HEK293 (cell line): ENCODE results near the gene NEMP1.

Source experiments
- BCL6B ChIP-seq: fragments of 450-650 bp; formaldehyde crosslinking; IDR thresholded peaks from 2 replicates; pipeline ENCODE4 v1.5.1; 2017; ENCODE audit warnings: missing biosample characterization, missing genetic modification characterization
- HOXA7 ChIP-seq: sonication (generic); formaldehyde crosslinking; IDR thresholded peaks from 2 replicates; pipeline ENCODE4 v1.8.1; 2022; ENCODE audit warnings: missing genetic modification reagents, borderline replicate concordance
- KLF8 ChIP-seq: fragments of 450-650 bp; formaldehyde crosslinking; IDR thresholded peaks from 2 replicates; pipeline ENCODE4 v1.5.1; 2016; ENCODE audit warnings: missing biosample characterization, missing genetic modification characterization
- MEIS1 ChIP-seq: sonication (generic); formaldehyde crosslinking; IDR thresholded peaks from 2 replicates; pipeline ENCODE4 v1.8.1; 2022; ENCODE audit warnings: missing genetic modification reagents, mild to moderate bottlenecking, borderline replicate concordance
- OVOL3 ChIP-seq: fragments of 450-650 bp; formaldehyde crosslinking; IDR thresholded peaks from 2 replicates; pipeline ENCODE4 v1.5.1; 2016; ENCODE audit warnings: missing biosample characterization, missing genetic modification characterization
- SCRT1 ChIP-seq: fragments of 450-650 bp; formaldehyde crosslinking; IDR thresholded peaks from 2 replicates; pipeline ENCODE4 v1.5.1; 2016; ENCODE audit warnings: missing biosample characterization, missing genetic modification characterization, borderline replicate concordance
- WT1 ChIP-seq: fragments of 450-650 bp; formaldehyde crosslinking; IDR thresholded peaks from 2 replicates; pipeline ENCODE4 v1.5.1; 2016; ENCODE audit warnings: missing biosample characterization, missing genetic modification characterization
- ZFP37 ChIP-seq: fragments of 450-650 bp; formaldehyde crosslinking; IDR thresholded peaks from 2 replicates; pipeline ENCODE4 v1.5.1; 2016; ENCODE audit warnings: missing biosample characterization, missing genetic modification characterization
- ZIC2 ChIP-seq: fragments of 450-650 bp; formaldehyde crosslinking; IDR thresholded peaks from 2 replicates; pipeline ENCODE4 v1.5.1; 2016; ENCODE audit warnings: missing biosample characterization, missing genetic modification characterization
- ZNF114 ChIP-seq: fragments of 450-650 bp; formaldehyde crosslinking; IDR thresholded peaks from 2 replicates; pipeline ENCODE4 v1.5.0; 2017; ENCODE audit warnings: missing biosample characterization, missing genetic modification characterization
- ZNF140 ChIP-seq: fragments of 450-650 bp; formaldehyde crosslinking; IDR thresholded peaks from 2 replicates; pipeline ENCODE4 v1.5.1; 2016; ENCODE audit warnings: missing biosample characterization, missing genetic modification characterization
- ZNF155 ChIP-seq: fragments of 450-650 bp; formaldehyde crosslinking; IDR thresholded peaks from 2 replicates; pipeline ENCODE4 v1.5.1; 2016; ENCODE audit warnings: missing biosample characterization, missing genetic modification characterization
- ZNF16 ChIP-seq: fragments of 450-650 bp; formaldehyde crosslinking; IDR thresholded peaks from 2 replicates; pipeline ENCODE4 v1.5.1; 2016; ENCODE audit warnings: low read depth, missing biosample characterization, missing genetic modification characterization
- ZNF175 ChIP-seq: fragments of 450-650 bp; formaldehyde crosslinking; IDR thresholded peaks from 2 replicates; pipeline ENCODE4 v1.5.1; 2016; ENCODE audit warnings: missing biosample characterization, missing genetic modification characterization
- ZNF274 ChIP-seq, 2 experiments: fragments of 200-500 bp in 1 of 2; fragments of 450-650 bp in 1 of 2; sonication (Bioruptor generic) in 1 of 2; formaldehyde crosslinking in 1 of 2; IDR thresholded peaks; 2 replicates each; pipeline versions ENCODE4 v1.5.1 to v1.6.1; 2014 to 2016; ENCODE audit warnings: borderline replicate concordance in 1 of 2, inconsistent platforms in 1 of 2, low read length in 1 of 2, missing biosample characterization in 1 of 2, missing genetic modification characterization in 1 of 2
- ZNF292 ChIP-seq: fragments of 450-650 bp; formaldehyde crosslinking; IDR thresholded peaks from 2 replicates; pipeline ENCODE4 v1.5.1; 2016; ENCODE audit warnings: low read depth, missing biosample characterization, missing genetic modification characterization, borderline replicate concordance
- ZNF350 ChIP-seq: fragments of 450-650 bp; formaldehyde crosslinking; IDR thresholded peaks from 2 replicates; pipeline ENCODE4 v1.5.0; 2017; ENCODE audit warnings: missing biosample characterization, mild to moderate bottlenecking, missing genetic modification characterization
- ZNF362 ChIP-seq: fragments of 450-650 bp; formaldehyde crosslinking; IDR thresholded peaks from 2 replicates; pipeline ENCODE4 v1.5.1; 2016; ENCODE audit warnings: missing biosample characterization, missing genetic modification characterization
- ZNF394 ChIP-seq: fragments of 450-650 bp; formaldehyde crosslinking; IDR thresholded peaks from 2 replicates; pipeline ENCODE4 v1.5.1; 2016; ENCODE audit warnings: missing biosample characterization, missing genetic modification characterization, mild to moderate bottlenecking, moderate library complexity, borderline replicate concordance
- ZNF514 ChIP-seq: fragments of 450-650 bp; formaldehyde crosslinking; IDR thresholded peaks from 2 replicates; pipeline ENCODE4 v1.5.1; 2016; ENCODE audit warnings: missing biosample characterization, missing genetic modification characterization
- ZNF529 ChIP-seq: fragments of 450-650 bp; formaldehyde crosslinking; IDR thresholded peaks from 2 replicates; pipeline ENCODE4 v1.5.1; 2017; ENCODE audit warnings: missing genetic modification characterization, missing biosample characterization; ENCODE audit not compliant: insufficient replicate concordance
- ZNF548 ChIP-seq: fragments of 450-650 bp; formaldehyde crosslinking; IDR thresholded peaks from 2 replicates; pipeline ENCODE4 v1.5.1; 2016; ENCODE audit warnings: missing biosample characterization, missing genetic modification characterization
- ZNF585B ChIP-seq: fragments of 450-650 bp; formaldehyde crosslinking; IDR thresholded peaks from 2 replicates; pipeline ENCODE4 v1.5.1; 2016; ENCODE audit warnings: missing biosample characterization, missing genetic modification characterization
- ZNF639 ChIP-seq: fragments of 450-650 bp; formaldehyde crosslinking; IDR thresholded peaks from 2 replicates; pipeline ENCODE4 v1.5.1; 2016; ENCODE audit warnings: missing biosample characterization, missing genetic modification characterization
- ZNF670 ChIP-seq: fragments of 450-650 bp; formaldehyde crosslinking; IDR thresholded peaks from 2 replicates; pipeline ENCODE4 v1.5.1; 2016; ENCODE audit warnings: missing biosample characterization, missing genetic modification characterization, low read depth
- ZNF76 ChIP-seq: fragments of 450-650 bp; formaldehyde crosslinking; IDR thresholded peaks from 2 replicates; pipeline ENCODE4; 2016; ENCODE audit warnings: low read depth, missing biosample characterization, missing genetic modification characterization, borderline replicate concordance
- ZSCAN23 ChIP-seq: fragments of 450-650 bp; formaldehyde crosslinking; IDR thresholded peaks from 2 replicates; pipeline ENCODE4 v1.5.1; 2016; ENCODE audit warnings: missing biosample characterization, missing genetic modification characterization
- TF ChIP-seq, protein P1 (sequence below): fragments of 450-650 bp; IDR thresholded peaks from 2 replicates; pipeline ENCODE4 v1.5.1; 2018; ENCODE audit warnings: missing biosample characterization, missing genetic modification characterization
- TF ChIP-seq, protein P2 (sequence below): fragments of 450-650 bp; formaldehyde crosslinking; IDR thresholded peaks from 2 replicates; pipeline ENCODE4 v1.5.1; 2016; ENCODE audit warnings: missing biosample characterization, missing genetic modification characterization

The NEMP1 gene

DNA sequence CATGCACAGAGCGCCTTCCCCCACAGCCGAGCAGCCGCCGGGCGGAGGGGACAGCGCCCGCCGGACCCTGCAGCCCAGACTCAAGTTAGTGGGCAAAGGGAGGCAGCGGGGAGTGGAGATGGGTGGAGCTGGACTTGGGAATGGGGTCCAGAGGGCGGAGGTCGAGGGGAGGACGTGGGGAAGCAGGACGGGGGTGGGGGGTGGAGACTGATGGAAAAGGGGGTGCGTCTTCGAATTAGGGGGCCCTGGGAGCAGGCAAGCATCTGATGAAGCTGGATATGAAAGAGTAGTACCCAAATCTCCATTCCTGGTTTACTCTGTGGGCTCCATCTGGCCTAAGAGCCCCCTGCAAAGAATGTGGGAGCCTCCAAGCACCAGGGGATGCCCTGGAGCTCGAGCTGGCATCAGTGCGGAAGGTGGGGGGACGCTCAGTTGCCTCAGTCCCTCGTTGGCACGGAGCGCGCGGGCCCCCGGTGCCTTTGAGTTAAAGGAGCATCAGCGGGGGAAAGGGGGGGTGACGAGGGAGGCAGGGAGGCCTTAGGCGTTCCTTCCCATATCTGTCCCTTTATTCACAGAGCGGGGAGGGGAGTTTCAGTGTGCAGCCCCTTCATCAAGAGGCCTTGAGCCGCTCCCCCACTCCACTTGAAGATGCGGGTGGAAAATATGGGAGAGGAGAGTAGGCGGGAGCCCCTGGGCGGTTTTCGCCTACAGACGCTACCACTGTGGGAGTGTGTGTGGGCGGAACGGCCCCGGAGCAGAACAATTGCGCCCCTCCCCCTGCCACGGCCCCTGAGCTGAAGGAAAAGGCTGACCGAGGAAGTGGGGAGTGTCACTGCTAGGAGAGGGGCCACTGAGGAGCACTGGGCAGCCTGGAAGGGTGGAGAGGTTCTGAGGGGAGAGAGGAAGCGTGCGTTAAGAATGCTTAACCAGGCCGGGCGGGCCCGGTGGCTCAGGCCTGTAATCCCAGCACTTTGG lies 11.0 kb upstream of the NEMP1 start (continued):
- TF ChIP-seq ZNF639 (tag by site-specific recombination) (no peak), WT1 (tag by site-specific recombination) (peak; percentile 45), ZNF362 (tag by site-specific recombination) (no peak), ZNF274 (IDR thresholded peaks at IDR 0.05; ENCODE audit: low read length) (no peak), ZNF274 (tag by site-specific recombination; IDR thresholded peaks at IDR 0.05; ENCODE audit: borderline replicate concordance) (no peak), ZIC2 (tag by site-specific recombination) (0 out of 2 replicates have a peak, but pooled peaks have one; percentile 7), ZNF114 (no peak), ZNF394 (tag by site-specific recombination) (peak; percentile 31; the same call in 1 of the 2 replicates), ZNF155 (tag by site-specific recombination) (no peak), ZNF548 (no peak), OVOL3 (tag by site-specific recombination) (no peak), KLF8 (tag by site-specific recombination) (peak; percentile 8; the same call in 1 of the 2 replicates), ZNF16 (no peak), ZNF350 (tag by site-specific recombination) (no peak), ZFP37 (0 out of 2 replicates have a peak, but pooled peaks have one; percentile 26), BCL6B (no peak), ZNF585B (tag by site-specific recombination) (no peak), ZNF670 (tag by site-specific recombination) (no peak), ZNF140 (no peak), ZNF292 (no peak), ZNF175 (tag by site-specific recombination) (no peak), ZNF514 (tag by site-specific recombination) (no peak), ZNF76 (tag by site-specific recombination) (no peak), MEIS1 (CRISPR knock-in tag) (no peak), SCRT1 (tag by site-specific recombination) (no peak), ZSCAN23 (tag by site-specific recombination) (no peak), ZNF529 (tag by site-specific recombination) (no peak), HOXA7 (no peak)
- TF ChIP-seq, protein P1, sequence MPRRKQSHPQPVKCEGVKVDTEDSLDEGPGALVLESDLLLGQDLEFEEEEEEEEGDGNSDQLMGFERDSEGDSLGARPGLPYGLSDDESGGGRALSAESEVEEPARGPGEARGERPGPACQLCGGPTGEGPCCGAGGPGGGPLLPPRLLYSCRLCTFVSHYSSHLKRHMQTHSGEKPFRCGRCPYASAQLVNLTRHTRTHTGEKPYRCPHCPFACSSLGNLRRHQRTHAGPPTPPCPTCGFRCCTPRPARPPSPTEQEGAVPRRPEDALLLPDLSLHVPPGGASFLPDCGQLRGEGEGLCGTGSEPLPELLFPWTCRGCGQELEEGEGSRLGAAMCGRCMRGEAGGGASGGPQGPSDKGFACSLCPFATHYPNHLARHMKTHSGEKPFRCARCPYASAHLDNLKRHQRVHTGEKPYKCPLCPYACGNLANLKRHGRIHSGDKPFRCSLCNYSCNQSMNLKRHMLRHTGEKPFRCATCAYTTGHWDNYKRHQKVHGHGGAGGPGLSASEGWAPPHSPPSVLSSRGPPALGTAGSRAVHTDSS (tag by site-specific recombination) = no peak
- TF ChIP-seq, protein P2, sequence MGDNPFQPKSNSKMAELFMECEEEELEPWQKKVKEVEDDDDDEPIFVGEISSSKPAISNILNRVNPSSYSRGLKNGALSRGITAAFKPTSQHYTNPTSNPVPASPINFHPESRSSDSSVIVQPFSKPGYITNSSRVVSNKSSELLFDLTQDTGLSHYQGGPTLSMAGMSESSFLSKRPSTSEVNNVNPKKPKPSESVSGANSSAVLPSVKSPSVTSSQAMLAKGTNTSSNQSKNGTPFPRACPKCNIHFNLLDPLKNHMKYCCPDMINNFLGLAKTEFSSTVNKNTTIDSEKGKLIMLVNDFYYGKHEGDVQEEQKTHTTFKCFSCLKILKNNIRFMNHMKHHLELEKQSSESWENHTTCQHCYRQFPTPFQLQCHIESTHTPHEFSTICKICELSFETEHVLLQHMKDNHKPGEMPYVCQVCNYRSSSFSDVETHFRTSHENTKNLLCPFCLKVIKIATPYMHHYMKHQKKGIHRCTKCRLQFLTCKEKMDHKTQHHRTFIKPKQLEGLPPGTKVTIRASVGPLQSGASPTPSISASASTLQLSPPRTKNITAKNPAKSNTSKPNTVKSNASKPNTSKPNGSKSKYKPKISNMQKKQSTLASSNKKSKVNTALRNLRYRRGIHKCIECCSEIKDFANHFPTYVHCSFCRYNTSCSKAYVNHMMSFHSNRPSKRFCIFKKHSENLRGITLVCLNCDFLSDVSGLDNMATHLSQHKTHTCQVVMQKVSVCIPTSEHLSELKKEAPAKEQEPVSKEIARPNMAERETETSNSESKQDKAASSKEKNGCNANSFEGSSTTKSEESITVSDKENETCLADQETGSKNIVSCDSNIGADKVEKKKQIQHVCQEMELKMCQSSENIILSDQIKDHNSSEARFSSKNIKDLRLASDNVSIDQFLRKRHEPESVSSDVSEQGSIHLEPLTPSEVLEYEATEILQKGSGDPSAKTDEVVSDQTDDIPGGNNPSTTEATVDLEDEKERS (tag by site-specific recombination) = no peak
